MM.1S (cell line): ENCODE data around the gene PTCH2.
"Not testable (repeated sequence)": the region's sequence is repeated elsewhere in the genome, so short reads cannot be mapped to it uniquely, and the experiment has no call there.

ENCODE experiments used
- DNase-seq: peaks from one replicate; pipeline ENCODE4 v3.0.0-alpha.2; 2015
- H2AFZ ChIP-seq: fragments of 300-600 bp; sonication (generic); 2 replicates; pipeline ENCODE4 v1.6.0; 2016; ENCODE audit warnings: antibody characterized with exemption, low read length
- H3F3A ChIP-seq: fragments of 300-600 bp; sonication (generic); 2 replicates; pipeline ENCODE4 v1.6.1; 2016; ENCODE audit warnings: mild to moderate bottlenecking, antibody characterized with exemption, low read length, moderate library complexity, mixed read lengths; ENCODE audit not compliant: insufficient read depth
- H3K27ac ChIP-seq: fragments of 300-600 bp; sonication (generic); 2 replicates; pipeline ENCODE4 v1.5.1; 2016; ENCODE audit warnings: mild to moderate bottlenecking, low read length
- H3K27me3 ChIP-seq: fragments of 300-600 bp; sonication (generic); replicated peaks from 2 replicates; pipeline ENCODE4 v1.6.0; 2016; ENCODE audit warnings: low read length; ENCODE audit not compliant: insufficient read depth
- H3K36me3 ChIP-seq: fragments of 300-600 bp; sonication (generic); replicated peaks from 2 replicates; pipeline ENCODE4 v1.6.1; 2016; ENCODE audit warnings: mild to moderate bottlenecking, low read length, mixed read lengths; ENCODE audit not compliant: insufficient read depth
- H3K4me1 ChIP-seq: fragments of 300-600 bp; sonication (generic); 2 replicates; pipeline ENCODE4 v1.6.1; 2016; ENCODE audit warnings: low read length, mixed read lengths
- H3K4me2 ChIP-seq: fragments of 300-600 bp; sonication (generic); 2 replicates; pipeline ENCODE4 v1.6.0; 2016; ENCODE audit warnings: low read depth, low read length
- H3K4me3 ChIP-seq: fragments of 300-600 bp; sonication (generic); 2 replicates; pipeline ENCODE4 v1.5.1; 2016; ENCODE audit warnings: low read length, mixed read lengths
- H3K79me2 ChIP-seq: fragments of 300-600 bp; sonication (generic); 2 replicates; pipeline ENCODE4 v1.6.1; 2016; ENCODE audit warnings: mixed run types, low read length, mixed read lengths
- H3K9ac ChIP-seq: fragments of 300-600 bp; sonication (generic); 2 replicates; pipeline ENCODE4 v1.6.1; 2016; ENCODE audit warnings: low read length, mixed read lengths
- H3K9me2 ChIP-seq: fragments of 300-600 bp; sonication (generic); replicated peaks from 2 replicates; pipeline ENCODE4 v1.6.1; 2016; ENCODE audit warnings: mild to moderate bottlenecking, low read length, mixed read lengths; ENCODE audit not compliant: insufficient read depth
- H3K9me3 ChIP-seq: fragments of 300-600 bp; sonication (generic); replicated peaks from 2 replicates; pipeline ENCODE4 v1.6.1; 2016; ENCODE audit warnings: mild to moderate bottlenecking, low read length, mixed read lengths; ENCODE audit not compliant: insufficient read depth
- H4K20me1 ChIP-seq: fragments of 300-600 bp; sonication (generic); 2 replicates; pipeline ENCODE4 v1.6.1; 2016; ENCODE audit warnings: mild to moderate bottlenecking, low read length, moderate library complexity, mixed read lengths; ENCODE audit not compliant: insufficient read depth
- CTCF ChIP-seq: fragments of 300-600 bp; sonication (generic); IDR thresholded peaks from 2 replicates; pipeline ENCODE4 v1.5.1; 2016; ENCODE audit warnings: antibody characterized with exemption, low read length, mixed read lengths
- EZH2 ChIP-seq: fragments of 300-600 bp; sonication (generic); optimal IDR thresholded peaks from 2 replicates; pipeline ENCODE3; 2017; ENCODE audit warnings: low read depth, mild to moderate bottlenecking, antibody characterized with exemption, low read length, mixed read lengths
- EZH2phosphoT487 ChIP-seq: fragments of 300-600 bp; sonication (generic); IDR thresholded peaks from 2 replicates; pipeline ENCODE4 v1.6.1; 2018; ENCODE audit warnings: antibody characterized with exemption, low read length

The PTCH2 gene

GRCh38 chr1:44811234-44811633 lies 31.8 kb downstream of the PTCH2 start:
- Histone ChIP-seq H3K4me3 (no peak overlapping the region), H3K4me2 (no peak overlapping the region), H3K4me1 (peaks cover 19% of the 10 kb centered on the region), H3K9ac (no peak overlapping the region), H3K9me2 (no peaks in the 10 kb centered on the region), H3K36me3 (no peaks in the 10 kb centered on the region), H2AFZ (no peak overlapping the region), H3K27ac (no peak overlapping the region), H3K79me2 (no peaks in the 10 kb centered on the region), H3F3A (peaks cover 11% of the 10 kb centered on the region; the same call in 1 of the 2 replicates), H3K27me3 (0 out of 2 replicates have a peak, but pooled peaks cover 4% of the 10 kb centered on the region), H4K20me1 (no peaks in the 10 kb centered on the region), H3K9me3 (no peaks in the 10 kb centered on the region)
- TF ChIP-seq EZH2 (no peak), EZH2phosphoT487 (no peak), CTCF (no peak)
- DNase-seq, result no peak

GRCh38 chr1:44810762-44811105 lies 32.3 kb downstream of the PTCH2 start:
- H3F3A ChIP-seq, result peaks cover 11% of the 10 kb centered on the region; the same call in 1 of the 2 replicates
- DNase-seq, H3K36me3 ChIP-seq, H3K9me2 ChIP-seq, H2AFZ ChIP-seq, H3K79me2 ChIP-seq, H4K20me1 ChIP-seq, H3K27me3 ChIP-seq, H3K4me2 ChIP-seq, H3K4me3 ChIP-seq, H3K27ac ChIP-seq, H3K9me3 ChIP-seq, H3K9ac ChIP-seq: not testable (repeated sequence)
- H3K4me1 ChIP-seq, result peaks cover 19% of the 10 kb centered on the region

- no peaks in the 10 kb centered on the region for H3K79me2 ChIP-seq
- H3F3A ChIP-seq, result peaks cover 11% of the 10 kb centered on the region; the same call in 1 of the 2 replicates
- H3K27ac ChIP-seq, result peak overlapping the region; percentile 54; the same call in 1 of the 2 replicates
- H3K27me3 ChIP-seq, result 0 out of 2 replicates have a peak, but pooled peaks cover 4% of the 10 kb centered on the region
- no peak overlapping the region for H3K4me2 ChIP-seq
- H3K4me1 ChIP-seq, result peaks cover 19% of the 10 kb centered on the region
- no peaks in the 10 kb centered on the region for H4K20me1 ChIP-seq
- TF ChIP-seq EZH2 (no peak), EZH2phosphoT487 (no peak), CTCF (no peak)
- peak overlapping the region; percentile 52; the same call in 1 of the 2 replicates for H2AFZ ChIP-seq
- H3K9me3 ChIP-seq, result no peaks in the 10 kb centered on the region
- no peaks in the 10 kb centered on the region for H3K36me3 ChIP-seq
- no peaks in the 10 kb centered on the region for H3K9me2 ChIP-seq
- DNase-seq, result no peak
- H3K4me3 ChIP-seq, result no peak overlapping the region
- H3K9ac ChIP-seq, result no peak overlapping the region
Observed at GRCh38 chr1:44810101-44810761, 32.8 kb downstream of the PTCH2 start.
